HL-60/S4 treated with retinoic acid at 250 ng/mL for 4 days and 3 days (cell line): ENCODE measurements around the gene E2F1.
"Not testable (repeated sequence)": the region's sequence is repeated elsewhere in the genome, so short reads cannot be mapped to it uniquely, and the experiment has no call there.

Source experiments
- in situ Hi-C: fragments of 300-500 bp; cut with MboI; formaldehyde crosslinking; loops from 2 replicates; pipeline ENCODE4 v1.7.0; 2022; ENCODE audit warnings: low sequenced_read_pairs

E2F1 gene

GRCh38 chr20:33646959-33647602 lies 39.1 kb downstream of the E2F1 start:
- in situ Hi-C loops, result not testable (repeated sequence)

- in situ Hi-C loops, result no loop called here
Observed at GRCh38 chr20:33646191-33646590, 40.0 kb downstream of the E2F1 start.

- in situ Hi-C loops, result no loop called here
Observed at GRCh38 chr20:33645396-33645795, 40.8 kb downstream of the E2F1 start.

- in situ Hi-C loops, result no loop called here
Observed at GRCh38 chr20:33645072-33645358, 41.2 kb downstream of the E2F1 start.

GRCh38 chr20:33644313-33645071 lies 41.7 kb downstream of the E2F1 start:
- in situ Hi-C loops, result no loop called here

GRCh38 chr20:33640287-33640686 lies 45.9 kb downstream of the E2F1 start:
- in situ Hi-C loops, result no loop called here

- in situ Hi-C loops, result no loop called here
Observed at GRCh38 chr20:33636776-33637175, 49.4 kb downstream of the E2F1 start.

- in situ Hi-C loops, result no loop called here
Observed at GRCh38 chr20:33635341-33635740, 50.8 kb downstream of the E2F1 start.

GRCh38 chr20:33631910-33632309 lies 54.3 kb downstream of the E2F1 start:
- in situ Hi-C loops, result not testable (repeated sequence)

GRCh38 chr20:33630507-33630906 lies 55.7 kb downstream of the E2F1 start:
- in situ Hi-C loops, result no loop called here

GRCh38 chr20:33629979-33630378 lies 56.2 kb downstream of the E2F1 start:
- in situ Hi-C loops, result no loop called here

- in situ Hi-C loops, result no loop called here
Observed at GRCh38 chr20:33629533-33629932, 56.7 kb downstream of the E2F1 start.

- in situ Hi-C loops, result no loop called here
Observed at GRCh38 chr20:33627577-33628216, 58.5 kb downstream of the E2F1 start.

- in situ Hi-C loops, result no loop called here
Observed at GRCh38 chr20:33626190-33626589, 60.0 kb downstream of the E2F1 start.
